Skeletal muscle satellite cell (primary cell): Measurements from ENCODE around the gene UBL3.

Experiments
- H3K27me3 ChIP-seq: 2 replicates; pipeline ENCODE4 v1.7.0; 2013; ENCODE audit warnings: low read length; ENCODE audit not compliant: control insufficient read depth, insufficient read depth
- H3K36me3 ChIP-seq: 2 replicates; pipeline ENCODE4 v1.7.0; 2013; ENCODE audit warnings: mild to moderate bottlenecking, control low read depth, low read length; ENCODE audit not compliant: insufficient read depth
- H3K4me1 ChIP-seq: 2 replicates; pipeline ENCODE4 v1.7.0; 2013; ENCODE audit warnings: low read length; ENCODE audit not compliant: control insufficient read depth, insufficient read depth
- H3K4me2 ChIP-seq: 2 replicates; pipeline ENCODE4 v1.7.0; 2013; ENCODE audit warnings: mild to moderate bottlenecking, low read length
- H3K4me3 ChIP-seq: 2 replicates; pipeline ENCODE4 v1.7.0; 2013; ENCODE audit warnings: low read length
- H3K9ac ChIP-seq: 2 replicates; pipeline ENCODE4 v1.7.0; 2013; ENCODE audit warnings: mild to moderate bottlenecking, low read depth, low read length, moderate library complexity
- H3K9me3 ChIP-seq: replicated peaks from 2 replicates; pipeline ENCODE4 v1.7.0; 2013; ENCODE audit warnings: mild to moderate bottlenecking, control low read depth, low read length

UBL3 gene

DNA sequence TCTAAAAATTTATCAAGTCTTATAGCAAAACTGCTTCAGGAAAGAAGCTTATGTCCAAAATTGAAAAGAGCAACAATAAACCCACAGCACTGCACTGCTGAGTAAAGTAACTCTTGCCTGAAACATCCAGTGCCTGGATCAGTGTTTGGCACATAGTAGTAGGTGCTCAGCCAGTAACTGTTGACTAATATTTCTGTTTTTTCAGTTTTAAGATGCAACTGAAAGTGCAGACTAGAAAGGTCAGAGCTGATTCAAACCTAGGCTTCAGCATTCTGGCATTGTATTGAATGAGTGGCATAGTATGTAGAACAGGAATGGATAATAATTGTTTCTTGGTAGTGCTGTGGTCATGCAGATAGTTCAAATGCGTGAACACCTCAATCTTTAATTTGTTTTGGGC is 67.6 kb downstream of the UBL3 start:
- Histone ChIP-seq H3K4me1 (peaks cover 10% of the 10 kb centered on the region), H3K9ac (no peak overlapping the region), H3K36me3 (no peaks in the 10 kb centered on the region), H3K27me3 (no peaks in the 10 kb centered on the region), H3K9me3 (no peaks in the 10 kb centered on the region), H3K4me3 (no peak overlapping the region), H3K4me2 (no peak overlapping the region)

DNA sequence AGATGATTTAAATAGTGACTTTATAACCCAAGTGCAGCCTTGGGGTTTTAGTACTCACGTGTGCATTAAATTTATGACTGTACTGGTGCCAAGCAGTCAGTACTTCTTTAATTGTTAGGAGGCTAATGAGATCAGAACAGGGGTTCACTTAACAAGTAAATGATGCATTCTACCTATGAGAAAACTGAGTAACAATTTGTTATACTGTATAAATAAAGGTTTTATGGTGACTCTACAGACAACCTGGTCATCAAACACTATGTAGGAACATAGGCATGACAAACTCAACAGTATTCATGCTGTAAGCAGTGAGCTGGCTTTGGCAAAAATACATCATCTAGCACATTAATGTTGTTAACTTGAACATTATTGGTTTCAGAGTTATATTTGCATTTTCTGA is 75.6 kb downstream of the UBL3 start:
- H3K27me3 ChIP-seq = no peaks in the 10 kb centered on the region
- no peak overlapping the region for H3K9ac ChIP-seq
- no peaks in the 10 kb centered on the region for H3K4me1 ChIP-seq
- H3K36me3 ChIP-seq = peaks cover 6% of the 10 kb centered on the region
- H3K4me2 ChIP-seq = no peak overlapping the region
- H3K9me3 ChIP-seq = no peaks in the 10 kb centered on the region
- H3K4me3 ChIP-seq = no peak overlapping the region

DNA sequence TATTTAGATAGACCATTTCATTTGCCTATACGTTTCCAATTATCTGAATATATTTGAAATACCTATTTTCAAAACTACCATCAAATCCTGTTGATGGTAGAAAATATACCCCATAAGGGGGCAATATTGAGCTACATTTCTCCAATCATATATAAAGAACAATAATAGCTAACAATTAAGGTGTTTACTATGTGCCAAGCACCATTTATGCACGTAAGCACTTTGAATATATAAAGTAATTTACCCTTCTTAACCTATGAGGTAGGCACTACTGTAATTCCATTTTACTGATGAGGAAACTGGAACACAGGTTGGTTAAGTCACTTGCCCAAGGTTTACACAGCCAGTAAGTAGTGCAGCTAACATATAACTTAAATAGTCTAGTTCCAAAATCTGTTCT is 79.2 kb downstream of the UBL3 start:
- H3K4me1 ChIP-seq = no peaks in the 10 kb centered on the region
- no peak overlapping the region for H3K9ac ChIP-seq
- H3K36me3 ChIP-seq = peaks cover 6% of the 10 kb centered on the region
- H3K9me3 ChIP-seq = no peaks in the 10 kb centered on the region
- no peak overlapping the region for H3K4me2 ChIP-seq
- no peak overlapping the region for H3K4me3 ChIP-seq
- H3K27me3 ChIP-seq = no peaks in the 10 kb centered on the region

DNA sequence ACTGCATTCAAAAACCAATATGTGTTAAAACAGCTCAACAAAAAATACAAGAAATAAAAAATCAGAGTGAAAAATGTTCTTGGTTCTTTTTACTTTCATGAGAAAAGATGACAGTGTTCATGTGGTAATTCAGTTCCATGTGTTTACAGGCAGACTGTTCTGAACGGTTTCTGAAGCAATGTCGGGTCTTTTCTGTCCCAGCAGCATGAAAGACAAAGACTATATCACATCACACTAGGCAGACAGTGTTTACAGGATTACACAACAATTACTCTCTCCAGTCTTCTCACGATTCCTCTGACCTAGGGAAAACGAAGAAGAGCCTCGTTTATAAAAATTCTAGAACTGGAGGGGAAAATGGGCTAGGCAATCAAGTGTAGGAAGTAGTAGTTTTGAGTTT is 83.4 kb downstream of the UBL3 start:
- Histone ChIP-seq H3K4me3 (no peak overlapping the region), H3K4me1 (peaks cover 10% of the 10 kb centered on the region), H3K36me3 (peaks cover 4% of the 10 kb centered on the region), H3K27me3 (no peaks in the 10 kb centered on the region), H3K9ac (no peak overlapping the region), H3K4me2 (no peak overlapping the region), H3K9me3 (no peaks in the 10 kb centered on the region)

DNA sequence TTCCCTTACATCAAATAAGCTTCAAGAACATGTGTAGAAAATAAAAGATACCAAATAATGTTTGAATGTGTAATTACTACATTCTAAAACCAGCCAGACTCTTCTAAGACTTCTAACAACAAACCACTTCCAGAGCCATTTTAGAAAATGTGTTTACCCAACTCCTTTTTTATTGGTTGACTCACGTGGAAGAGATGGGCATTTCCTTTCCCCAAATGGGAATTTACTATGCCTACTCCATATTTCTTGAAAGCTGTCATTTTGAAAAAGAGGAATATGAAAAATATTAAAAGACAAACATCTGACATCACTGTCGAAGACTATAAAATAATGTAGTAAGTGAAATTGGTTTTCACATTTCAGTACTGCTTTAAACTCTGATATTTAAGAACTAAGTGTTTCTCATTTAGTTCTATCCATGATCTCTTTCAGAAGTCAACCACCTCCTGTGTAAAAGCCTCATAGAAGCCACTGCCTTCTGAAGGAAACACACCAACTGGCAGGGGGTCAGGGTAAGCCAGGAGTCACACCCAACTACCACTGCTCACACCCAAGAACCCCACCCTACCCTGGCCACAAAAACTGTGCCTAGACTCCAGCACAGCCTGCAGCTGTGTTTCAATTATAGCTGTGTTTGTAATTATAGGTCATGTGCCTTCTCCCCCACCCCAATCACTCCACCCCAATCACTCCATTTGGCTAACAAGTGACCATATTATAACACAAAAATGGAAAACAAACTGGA is 86.8 kb downstream of the UBL3 start:
- Histone ChIP-seq H3K4me2 (no peak overlapping the region), H3K4me3 (no peak overlapping the region), H3K27me3 (no peaks in the 10 kb centered on the region), H3K4me1 (peaks cover 10% of the 10 kb centered on the region), H3K9me3 (no peaks in the 10 kb centered on the region), H3K9ac (no peak overlapping the region), H3K36me3 (peaks cover 4% of the 10 kb centered on the region)

DNA sequence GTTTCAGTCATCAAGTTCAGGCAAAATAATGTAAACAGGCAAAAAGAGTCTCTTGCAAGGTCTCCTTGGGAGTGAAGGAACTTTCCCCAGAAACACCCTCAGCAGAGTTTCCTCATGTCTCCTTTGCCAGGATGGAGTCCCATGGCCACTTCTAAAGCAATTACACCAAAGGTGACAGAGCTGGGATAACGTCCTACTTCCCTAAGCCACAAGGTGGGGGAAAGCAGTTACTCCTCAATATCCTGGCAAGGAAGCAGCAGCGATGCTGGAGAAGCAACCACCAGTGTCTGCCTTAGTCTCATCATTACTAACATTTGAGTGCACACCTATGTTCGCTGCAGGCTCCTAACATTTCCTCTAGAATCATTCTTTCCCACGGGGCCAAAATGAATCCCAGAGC is 88.6 kb downstream of the UBL3 start:
- no peak overlapping the region for H3K4me2 ChIP-seq
- H3K27me3 ChIP-seq = no peaks in the 10 kb centered on the region
- no peaks in the 10 kb centered on the region for H3K9me3 ChIP-seq
- no peak overlapping the region for H3K4me3 ChIP-seq
- H3K9ac ChIP-seq = no peak overlapping the region
- peaks cover 10% of the 10 kb centered on the region for H3K4me1 ChIP-seq
- H3K36me3 ChIP-seq = peaks cover 4% of the 10 kb centered on the region

DNA sequence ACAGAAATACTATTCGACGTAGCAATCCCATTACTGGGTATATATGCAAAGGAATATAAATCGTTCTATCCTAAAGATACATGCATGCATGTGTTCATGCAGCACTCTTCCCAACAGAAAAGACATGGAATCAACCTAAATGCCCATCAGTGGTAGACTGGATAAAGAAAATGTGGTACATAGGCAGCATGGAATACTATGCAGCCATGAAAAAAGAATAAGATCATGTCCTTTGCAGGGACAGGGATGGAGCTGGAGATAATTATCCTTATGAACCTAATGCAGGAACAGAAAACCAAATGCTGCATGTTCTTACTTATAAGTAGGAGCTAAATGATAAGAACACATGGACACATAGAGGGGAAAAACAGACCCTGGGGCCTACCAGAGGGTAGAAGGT is 89.3 kb downstream of the UBL3 start:
- H3K4me2 ChIP-seq = no peak overlapping the region
- no peak overlapping the region for H3K4me3 ChIP-seq
- H3K9me3 ChIP-seq = no peaks in the 10 kb centered on the region
- peaks cover 10% of the 10 kb centered on the region for H3K4me1 ChIP-seq
- H3K9ac ChIP-seq = no peak overlapping the region
- peaks cover 4% of the 10 kb centered on the region for H3K36me3 ChIP-seq
- no peaks in the 10 kb centered on the region for H3K27me3 ChIP-seq

DNA sequence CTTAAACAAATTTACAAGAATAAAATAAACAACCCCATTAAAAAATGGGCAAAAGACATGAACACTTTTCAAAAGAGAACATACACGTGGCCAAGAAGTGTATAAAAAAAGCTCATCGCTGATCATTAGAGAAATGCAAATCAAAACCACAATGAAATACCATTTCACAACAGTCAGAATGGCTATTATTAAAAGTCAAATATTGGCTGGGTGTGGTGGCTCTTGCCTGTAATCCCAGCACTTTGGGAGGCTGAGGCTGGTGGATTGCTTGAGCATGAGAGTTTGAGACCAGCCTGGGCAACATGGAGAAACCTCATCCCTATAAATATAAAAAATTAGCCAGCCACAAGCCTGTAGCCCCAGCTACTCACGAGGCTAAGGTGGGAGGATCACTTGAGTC is 89.9 kb downstream of the UBL3 start:
- H3K4me3 ChIP-seq = no peak overlapping the region
- no peak overlapping the region for H3K9ac ChIP-seq

DNA sequence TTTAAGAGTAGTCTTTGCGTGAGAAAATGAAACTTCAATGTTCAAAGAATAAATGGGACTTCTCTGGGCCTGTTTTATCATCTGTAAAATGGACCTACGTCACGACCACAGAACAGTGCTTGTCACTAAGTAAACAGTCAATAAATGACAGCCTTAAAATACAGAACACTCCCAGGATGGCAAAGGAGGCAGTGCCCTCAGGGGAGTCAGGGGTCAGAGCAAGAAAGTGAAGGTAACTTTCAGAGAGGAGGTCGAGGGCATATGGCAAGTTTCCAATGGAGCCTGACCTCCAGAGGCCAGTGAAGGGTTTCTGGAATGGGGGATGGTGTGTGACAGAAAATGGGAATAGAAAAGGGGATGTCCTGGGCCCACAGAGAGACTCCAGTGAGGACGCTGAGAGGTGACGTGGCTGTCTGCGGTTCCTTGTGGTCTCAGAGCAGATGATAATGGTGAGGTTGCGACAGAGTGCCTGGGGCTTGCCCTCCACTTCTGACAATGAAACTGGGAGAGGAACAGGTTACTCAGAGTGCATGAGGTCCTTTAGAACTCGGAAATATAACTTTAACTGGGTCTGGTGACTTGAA is 91.8 kb downstream of the UBL3 start:
- H3K9me3 ChIP-seq = no peaks in the 10 kb centered on the region
- H3K27me3 ChIP-seq = no peaks in the 10 kb centered on the region
- H3K4me3 ChIP-seq = no peak overlapping the region
- H3K36me3 ChIP-seq = no peaks in the 10 kb centered on the region
- H3K4me1 ChIP-seq = peaks cover 5% of the 10 kb centered on the region
- no peak overlapping the region for H3K9ac ChIP-seq
- H3K4me2 ChIP-seq = no peak overlapping the region

More for the DNA sequence above, 89.9 kb downstream of the UBL3 start:
- Histone ChIP-seq H3K4me1 (peaks cover 10% of the 10 kb centered on the region), H3K27me3 (no peaks in the 10 kb centered on the region), H3K4me2 (no peak overlapping the region), H3K9me3 (no peaks in the 10 kb centered on the region), H3K36me3 (peaks cover 4% of the 10 kb centered on the region)

DNA sequence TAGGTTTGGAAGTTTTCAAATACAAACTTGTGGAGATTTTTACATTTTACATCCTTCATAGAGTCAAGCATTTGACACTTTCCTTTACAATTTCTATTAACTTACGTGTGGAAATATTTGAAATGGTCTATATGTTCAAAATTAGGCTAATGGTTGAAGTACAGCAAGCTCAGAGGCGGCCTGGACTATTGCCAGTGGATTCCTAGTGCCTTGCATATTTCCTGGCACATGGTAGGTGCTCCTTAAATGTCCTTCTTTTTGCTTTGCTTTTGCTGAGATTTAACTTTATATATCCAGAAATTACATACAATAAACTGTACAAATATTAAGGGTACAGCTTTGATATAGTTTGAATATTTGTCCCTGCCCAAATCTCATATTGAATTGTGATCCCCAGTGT is 93.9 kb downstream of the UBL3 start:
- Histone ChIP-seq H3K36me3 (no peaks in the 10 kb centered on the region), H3K4me2 (no peak overlapping the region), H3K27me3 (no peaks in the 10 kb centered on the region), H3K4me1 (no peaks in the 10 kb centered on the region), H3K9ac (no peak overlapping the region), H3K9me3 (no peaks in the 10 kb centered on the region), H3K4me3 (no peak overlapping the region)

DNA sequence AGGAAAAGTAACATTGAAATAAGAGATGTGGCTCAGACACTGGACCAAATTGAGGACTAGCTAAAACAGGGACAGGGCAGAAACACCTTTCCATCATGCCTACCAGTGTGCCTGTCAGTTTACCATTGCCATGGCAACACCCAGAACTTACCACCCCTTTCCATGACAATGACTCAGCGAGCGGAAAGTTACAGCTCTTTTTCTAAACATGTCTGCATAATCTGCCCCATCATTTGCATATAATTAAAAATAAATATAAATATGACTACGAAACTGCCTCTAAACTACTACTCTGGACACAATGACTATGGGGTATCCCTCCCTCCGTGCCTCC is 96.0 kb downstream of the UBL3 start:
- Histone ChIP-seq H3K4me2 (no peak overlapping the region), H3K36me3 (no peaks in the 10 kb centered on the region), H3K4me1 (peaks cover 7% of the 10 kb centered on the region), H3K9me3 (no peaks in the 10 kb centered on the region), H3K4me3 (no peak overlapping the region), H3K9ac (no peak overlapping the region), H3K27me3 (no peaks in the 10 kb centered on the region)
